MCF 10A (cell line): ENCODE data around the gene PDLIM3. TPM values are rescaled to one million over a fixed set of nuclear protein-coding genes. Genes with fewer than 3 reads are reported as not detected.
"Not testable (repeated sequence)": the region's sequence is repeated elsewhere in the genome, so short reads cannot be mapped to it uniquely, and the experiment has no call there.

Experiments used
- BruUV-seq: library from RNA; stranded (reverse); fragments of 400-500 nt; replicated peaks from 2 replicates; lab custom pipeline; 2021; lab: Mats Ljungman, UMichigan
- CTCF ChIA-PET: fragments of 300-600 bp; sonication (Branson Sonifier 250); formaldehyde crosslinking; extraction: SDS; loops from one replicate; lab custom pipeline; 2021; ENCODE audit warnings: antibody characterized with exemption, inconsistent platforms; lab: Yijun Ruan, JAX
- POLR2A ChIA-PET: fragments of 300-600, 350-650 bp; sonication (Branson Sonifier 250); formaldehyde crosslinking; extraction: SDS; loops from one replicate; lab custom pipeline; 2020; ENCODE audit warnings: antibody characterized with exemption, inconsistent platforms; lab: Yijun Ruan, JAX
- DNase-seq: peaks from one replicate; pipeline ENCODE4 v3.0.0-alpha.2; 2018; ENCODE audit not compliant: unreplicated experiment
- H3K27ac Mint-ChIP-seq: one replicate; pipeline ENCODE4 v1.8.0; 2022; ENCODE audit warnings: mild to moderate bottlenecking, low read depth, mixed read lengths; ENCODE audit not compliant: unreplicated experiment
- H3K27me3 Mint-ChIP-seq: one replicate; pipeline ENCODE4 v1.8.0; 2022; ENCODE audit warnings: mixed read lengths; ENCODE audit not compliant: insufficient read depth, unreplicated experiment
- H3K36me3 Mint-ChIP-seq: one replicate; pipeline ENCODE4 v1.8.0; 2022; ENCODE audit warnings: mild to moderate bottlenecking, moderate library complexity, mixed read lengths; ENCODE audit not compliant: insufficient read depth, unreplicated experiment
- H3K4me1 Mint-ChIP-seq: one replicate; pipeline ENCODE4 v1.8.0; 2022; ENCODE audit warnings: mixed read lengths; ENCODE audit not compliant: insufficient read depth, unreplicated experiment
- H3K4me3 Mint-ChIP-seq: one replicate; pipeline ENCODE4 v1.8.0; 2022; ENCODE audit warnings: mild to moderate bottlenecking, moderate library complexity, mixed read lengths; ENCODE audit not compliant: unreplicated experiment
- H3K9me3 Mint-ChIP-seq: one replicate; pipeline ENCODE4 v1.8.0; 2022; ENCODE audit warnings: mixed read lengths; ENCODE audit not compliant: unreplicated experiment
- CTCF ChIP-seq: fragments of 200-600 bp; IDR thresholded peaks from one replicate; pipeline ENCODE4 v1.8.0; 2022; ENCODE audit warnings: antibody characterized with exemption, mild to moderate bottlenecking; ENCODE audit not compliant: unreplicated experiment
- intact Hi-C: fragments of 100-400 bp; cut with micrococcal nuclease; formaldehyde crosslinking; loops from 2 replicates; pipeline ENCODE4 v1.14.1; 2022
- total RNA-seq: library from RNA; stranded (reverse); gene quantifications from 2 replicates; pipeline ENCODE4 v1.2.3, GENCODE V29; 2022

Gene PDLIM3
- total RNA-seq, 1 experiment from 2014 or later = 0.30 TPM

- Mint-ChIP-seq H3K4me1 (peaks cover 12% of the 10 kb centered on the region), H3K9me3 (no peaks in the 10 kb centered on the region), H3K36me3 (no peaks in the 10 kb centered on the region), H3K4me3 (no peak overlapping the region), H3K27ac (no peak overlapping the region), H3K27me3 (no peaks in the 10 kb centered on the region)
- DNase-seq = no peak
- POLR2A ChIA-PET = interaction anchor here (0.7 kb wide), 1 partner anchor 807 kb away, joined by 4 read pairs; no protein-coding TSS in a partner anchor
- CTCF ChIA-PET = interaction anchor here (0.6 to 1.1 kb wide), 3 partner anchors 15 to 37 kb away, joined by 3 read pairs; no protein-coding TSS in a partner anchor
- TF ChIP-seq CTCF = no peak
- no TSS peak for BruUV-seq
- intact Hi-C loops = no loop called here
Measured at GRCh38 chr4:185560316-185560715, 25.0 kb upstream of the PDLIM3 start.

GRCh38 chr4:185559915-185560281 lies 24.6 kb upstream of the PDLIM3 start:
- TF ChIP-seq CTCF = no peak
- no TSS peak for BruUV-seq
- Mint-ChIP-seq H3K27me3 (no peaks in the 10 kb centered on the region), H3K9me3 (no peaks in the 10 kb centered on the region), H3K4me1 (peaks cover 12% of the 10 kb centered on the region), H3K4me3 (no peak overlapping the region), H3K36me3 (no peaks in the 10 kb centered on the region), H3K27ac (no peak overlapping the region)
- intact Hi-C loops = no loop called here
- ChIA-PET CTCF (interaction anchor here (1.1 kb wide), 1 partner anchor 38 kb away, joined by 3 read pairs; no protein-coding TSS in a partner anchor), POLR2A (no interaction called here)
- peak; percentile 83 for DNase-seq

- POLR2A ChIA-PET = interaction anchor here (0.7 kb wide), 1 partner anchor 668 kb away, joined by 3 read pairs; the partner anchor contains the start of gene KLKB1
- H3K27ac Mint-ChIP-seq, H3K27me3 Mint-ChIP-seq, H3K9me3 Mint-ChIP-seq, H3K4me3 Mint-ChIP-seq, DNase-seq, H3K36me3 Mint-ChIP-seq, CTCF ChIA-PET, intact Hi-C loops, BruUV-seq: not testable (repeated sequence)
- H3K4me1 Mint-ChIP-seq = peaks cover 12% of the 10 kb centered on the region
Measured at GRCh38 chr4:185559251-185559914, 24.1 kb upstream of the PDLIM3 start.

- Mint-ChIP-seq H3K36me3 (no peaks in the 10 kb centered on the region), H3K4me1 (peaks cover 4% of the 10 kb centered on the region), H3K4me3 (no peak overlapping the region), H3K27ac (no peak overlapping the region), H3K27me3 (no peaks in the 10 kb centered on the region), H3K9me3 (no peaks in the 10 kb centered on the region)
- intact Hi-C loops = no loop called here
- no peak for DNase-seq
- BruUV-seq = no TSS peak
- ChIA-PET CTCF (interaction anchor here (0.7 to 0.8 kb wide), 2 partner anchors 38 to 281 kb away, joined by 3 read pairs; no protein-coding TSS in a partner anchor), POLR2A (no interaction called here)
- no peak for TF ChIP-seq CTCF
Measured at GRCh38 chr4:185554365-185555126, 19.2 kb upstream of the PDLIM3 start.
